CD4-positive, alpha-beta T cell treated with Interleukin-17A for 4 hours (primary cell): ENCODE data around the gene TTC23.

Experiments
- DNase-seq: peaks from one replicate; pipeline ENCODE4 v3.0.0-alpha.2; 2020; ENCODE audit warnings: mixed read lengths

The TTC23 gene

DNA sequence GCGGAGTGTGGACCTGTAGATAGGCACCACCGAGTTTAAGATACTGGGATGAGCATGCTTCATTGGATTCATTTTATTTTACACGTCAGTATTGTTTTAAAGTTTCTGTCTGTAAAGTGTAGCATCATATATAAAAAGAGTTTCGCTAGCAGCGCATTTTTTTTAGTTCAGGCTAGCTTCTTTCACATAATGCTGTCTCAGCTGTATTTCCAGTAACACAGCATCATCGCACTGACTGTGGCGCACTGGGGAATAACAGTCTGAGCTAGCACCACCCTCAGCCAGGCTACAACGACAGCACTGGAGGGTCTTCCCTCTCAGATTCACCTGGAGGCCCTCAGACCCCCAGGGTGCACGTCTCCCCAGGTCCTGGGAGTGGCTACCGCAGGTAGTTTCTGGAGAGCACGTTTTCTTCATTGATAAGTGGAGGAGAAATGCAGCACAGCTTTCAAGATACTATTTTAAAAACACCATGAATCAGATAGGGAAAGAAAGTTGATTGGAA is 115.0 kb downstream of the TTC23 start:
- DNase-seq, result no peak

DNA sequence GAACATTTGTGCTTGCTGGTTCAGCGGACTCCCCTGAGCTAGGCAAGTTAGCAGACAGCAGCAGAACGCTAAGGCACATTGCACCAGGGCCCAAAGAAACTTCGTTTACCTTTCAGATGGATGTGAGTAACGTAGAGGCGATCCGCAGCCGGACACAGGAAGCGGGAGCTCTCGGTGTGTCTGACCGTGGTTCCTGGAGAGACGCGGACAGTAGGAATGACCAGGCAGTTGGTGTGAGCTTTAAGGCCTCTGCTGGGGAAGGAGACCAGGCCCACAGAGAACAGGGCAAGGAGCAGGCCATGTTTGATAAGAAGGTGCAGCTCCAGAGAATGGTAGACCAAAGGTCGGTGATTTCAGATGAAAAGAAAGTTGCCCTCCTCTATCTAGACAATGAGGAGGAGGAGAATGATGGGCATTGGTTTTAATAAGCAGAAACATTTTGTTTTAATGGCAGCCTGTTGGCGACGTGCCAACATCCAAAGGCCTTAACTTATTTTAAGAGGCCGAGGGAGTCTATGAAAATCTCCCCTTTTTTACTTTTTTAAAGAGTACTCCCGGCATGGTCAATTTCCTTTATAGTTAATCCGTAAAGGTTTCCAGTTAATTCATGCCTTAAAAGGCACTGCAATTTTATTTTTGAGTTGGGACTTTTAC is 116.6 kb downstream of the TTC23 start:
- DNase-seq, result no peak

DNA sequence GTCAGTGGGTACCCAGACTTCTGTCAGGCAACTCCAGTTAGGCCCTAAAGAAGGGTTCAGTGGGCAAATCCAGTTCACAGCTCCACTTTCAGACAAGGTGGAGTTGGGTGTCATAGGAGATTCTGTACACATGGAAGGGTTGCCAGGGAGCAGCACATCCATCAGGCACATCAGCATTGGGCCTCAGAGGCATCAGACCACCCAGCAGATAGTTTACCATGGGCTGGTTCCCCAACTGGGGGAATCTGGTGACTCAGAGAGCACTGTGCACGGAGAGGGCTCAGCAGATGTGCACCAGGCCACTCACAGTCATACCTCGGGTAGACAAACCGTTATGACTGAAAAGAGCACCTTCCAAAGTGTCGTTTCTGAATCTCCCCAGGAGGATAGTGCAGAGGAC is 117.3 kb downstream of the TTC23 start:
- DNase-seq, result no peak

DNA sequence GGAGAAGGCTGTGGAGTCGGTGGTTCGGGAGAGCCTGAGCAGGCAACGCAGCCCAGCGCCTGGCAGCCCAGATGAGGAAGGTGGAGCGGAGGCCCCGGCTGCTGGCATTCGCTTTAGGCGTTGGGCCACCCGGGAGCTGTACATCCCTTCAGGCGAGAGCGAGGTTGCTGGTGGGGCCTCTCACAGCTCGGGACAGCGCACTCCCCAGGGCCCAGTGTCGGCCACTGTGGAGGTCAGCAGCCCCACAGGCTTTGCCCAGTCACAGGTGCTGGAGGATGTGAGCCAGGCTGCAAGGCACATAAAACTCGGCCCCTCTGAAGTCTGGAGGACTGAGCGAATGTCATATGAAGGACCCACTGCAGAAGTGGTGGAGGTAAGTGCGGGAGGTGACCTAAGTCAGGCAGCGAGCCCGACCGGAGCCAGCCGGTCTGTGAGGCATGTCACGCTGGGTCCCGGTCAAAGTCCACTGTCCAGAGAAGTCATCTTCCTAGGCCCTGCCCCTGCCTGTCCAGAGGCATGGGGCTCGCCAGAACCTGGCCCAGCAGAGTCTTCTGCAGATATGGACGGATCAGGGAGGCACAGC is 117.8 kb downstream of the TTC23 start:
- no peak for DNase-seq

DNA sequence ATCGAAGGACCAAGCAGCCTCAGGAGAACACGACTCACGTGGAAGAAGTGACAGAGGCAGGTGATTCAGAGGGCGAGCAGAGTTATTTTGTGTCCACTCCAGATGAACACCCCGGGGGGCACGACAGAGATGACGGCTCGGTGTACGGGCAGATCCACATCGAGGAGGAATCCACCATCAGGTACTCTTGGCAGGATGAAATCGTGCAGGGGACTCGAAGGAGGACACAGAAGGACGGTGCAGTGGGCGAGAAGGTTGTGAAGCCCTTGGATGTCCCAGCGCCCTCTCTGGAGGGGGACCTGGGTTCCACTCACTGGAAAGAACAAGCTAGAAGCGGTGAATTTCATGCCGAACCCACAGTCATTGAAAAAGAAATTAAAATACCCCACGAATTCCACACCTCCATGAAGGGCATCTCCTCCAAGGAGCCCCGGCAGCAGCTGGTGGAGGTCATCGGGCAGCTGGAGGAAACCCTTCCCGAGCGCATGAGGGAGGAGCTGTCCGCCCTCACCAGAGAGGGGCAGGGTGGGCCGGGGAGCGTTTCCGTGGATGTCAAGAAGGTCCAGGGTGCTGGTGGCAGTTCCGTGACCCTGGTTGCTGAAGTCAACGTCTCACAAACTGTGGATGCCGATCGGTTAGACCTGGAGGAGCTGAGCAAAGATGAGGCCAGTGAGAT is 118.5 kb downstream of the TTC23 start:
- DNase-seq, result no peak

DNA sequence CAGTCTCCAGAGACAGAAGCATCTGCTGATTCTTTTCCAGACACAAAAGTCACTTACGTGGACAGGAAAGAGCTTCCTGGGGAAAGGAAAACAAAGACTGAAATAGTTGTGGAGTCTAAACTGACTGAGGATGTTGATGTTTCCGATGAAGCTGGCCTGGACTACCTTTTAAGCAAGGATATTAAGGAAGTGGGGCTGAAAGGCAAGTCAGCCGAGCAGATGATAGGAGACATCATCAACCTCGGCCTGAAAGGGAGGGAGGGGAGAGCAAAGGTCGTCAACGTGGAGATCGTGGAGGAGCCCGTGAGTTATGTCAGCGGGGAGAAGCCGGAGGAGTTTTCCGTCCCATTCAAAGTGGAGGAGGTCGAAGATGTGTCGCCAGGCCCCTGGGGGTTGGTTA is 119.1 kb downstream of the TTC23 start:
- no peak for DNase-seq

DNA sequence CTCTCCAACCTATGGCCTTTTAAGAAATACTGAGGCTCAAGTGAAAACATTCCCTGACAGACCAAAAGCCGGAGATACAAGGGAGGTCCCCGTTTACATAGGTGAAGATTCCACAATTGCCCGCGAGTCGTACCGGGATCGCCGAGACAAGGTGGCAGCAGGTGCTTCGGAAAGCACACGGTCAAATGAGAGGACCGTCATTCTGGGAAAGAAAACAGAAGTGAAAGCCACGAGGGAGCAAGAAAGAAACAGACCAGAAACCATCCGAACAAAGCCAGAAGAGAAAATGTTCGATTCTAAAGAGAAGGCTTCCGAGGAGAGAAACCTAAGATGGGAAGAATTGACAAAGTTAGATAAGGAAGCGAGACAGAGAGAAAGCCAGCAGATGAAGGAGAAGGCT is 119.7 kb downstream of the TTC23 start:
- DNase-seq, result no peak

DNA sequence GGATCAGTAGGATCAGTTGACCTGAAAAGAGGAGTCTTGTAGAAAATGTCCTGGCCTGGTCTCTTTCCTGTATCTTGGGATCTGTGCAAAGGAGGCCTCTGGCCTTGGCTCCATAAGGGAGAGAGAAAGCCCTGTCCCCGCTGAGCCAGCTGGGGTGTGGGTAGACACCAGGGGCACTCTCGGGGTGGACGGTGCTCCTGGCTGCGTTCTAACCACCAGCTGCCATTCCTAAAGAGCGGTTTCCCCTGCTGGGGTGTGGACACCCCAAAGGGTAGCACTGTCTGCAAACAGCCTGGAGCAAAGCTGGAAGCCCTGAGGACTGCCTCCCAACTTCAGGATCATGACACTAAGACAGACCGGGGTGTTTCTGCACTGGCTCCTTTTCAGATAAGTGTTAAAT is 121.0 kb downstream of the TTC23 start:
- no peak for DNase-seq

DNA sequence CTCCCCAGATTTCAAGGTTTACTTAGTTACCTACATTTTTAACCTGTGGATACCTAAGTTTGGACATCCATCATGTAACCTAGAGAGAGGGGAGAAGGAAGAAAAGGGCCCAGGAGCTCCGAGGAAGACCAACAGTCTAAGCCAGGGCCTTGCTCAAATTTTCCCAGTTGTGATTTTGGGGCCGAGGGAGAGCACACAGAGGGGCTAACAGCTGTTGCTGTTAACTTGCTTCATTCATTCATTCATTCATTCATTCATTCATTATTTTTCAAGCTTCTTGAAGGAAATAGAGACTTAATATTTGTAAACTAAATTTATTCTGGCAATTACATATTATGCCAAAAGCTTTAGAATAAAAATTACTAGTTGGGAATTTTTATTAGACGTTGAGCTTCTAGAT is 121.6 kb downstream of the TTC23 start:
- no peak for DNase-seq

DNA sequence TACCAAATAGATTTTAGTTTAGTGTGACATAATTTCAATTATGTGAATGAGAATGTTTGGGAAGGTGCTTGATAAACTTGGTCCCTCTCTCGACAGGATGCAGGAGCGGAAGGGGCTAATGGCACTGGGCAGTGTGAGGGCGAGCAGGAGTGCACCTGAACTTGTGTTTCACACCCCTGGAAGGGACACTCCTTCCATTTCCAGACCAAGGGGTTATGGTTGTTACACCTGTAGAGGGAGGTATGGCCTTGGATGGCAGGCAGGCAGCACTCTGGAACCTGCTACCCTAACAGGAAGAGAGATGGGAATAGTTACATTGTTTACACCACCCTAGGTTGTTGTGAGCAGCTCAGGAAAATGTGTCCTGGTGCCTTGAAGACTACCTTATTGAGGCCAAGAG is 122.5 kb downstream of the TTC23 start:
- no peak for DNase-seq

DNA sequence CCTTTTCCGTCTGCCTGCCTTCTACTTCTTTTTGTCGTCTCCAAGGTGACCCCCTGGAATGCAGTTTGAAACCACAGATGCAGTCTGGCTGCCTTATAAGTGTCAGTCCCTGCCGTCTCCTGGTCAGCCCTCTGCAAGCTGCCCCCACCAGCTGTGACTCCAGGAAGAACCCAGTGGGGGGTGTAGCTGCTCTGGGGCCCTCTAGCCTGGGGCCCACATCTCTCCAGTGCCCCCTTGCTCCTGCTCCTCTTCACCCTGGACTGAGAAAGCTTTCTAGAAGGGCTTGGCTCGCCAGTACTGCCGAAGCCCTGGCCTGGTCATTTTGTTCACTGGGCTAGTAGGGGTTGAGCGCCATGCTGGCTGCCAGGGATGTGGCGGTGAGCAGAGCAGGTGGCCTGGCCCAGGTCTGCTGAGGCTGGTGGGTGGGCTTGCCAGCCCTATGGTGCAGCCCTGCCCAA is 123.2 kb downstream of the TTC23 start:
- DNase-seq, result no peak

DNA sequence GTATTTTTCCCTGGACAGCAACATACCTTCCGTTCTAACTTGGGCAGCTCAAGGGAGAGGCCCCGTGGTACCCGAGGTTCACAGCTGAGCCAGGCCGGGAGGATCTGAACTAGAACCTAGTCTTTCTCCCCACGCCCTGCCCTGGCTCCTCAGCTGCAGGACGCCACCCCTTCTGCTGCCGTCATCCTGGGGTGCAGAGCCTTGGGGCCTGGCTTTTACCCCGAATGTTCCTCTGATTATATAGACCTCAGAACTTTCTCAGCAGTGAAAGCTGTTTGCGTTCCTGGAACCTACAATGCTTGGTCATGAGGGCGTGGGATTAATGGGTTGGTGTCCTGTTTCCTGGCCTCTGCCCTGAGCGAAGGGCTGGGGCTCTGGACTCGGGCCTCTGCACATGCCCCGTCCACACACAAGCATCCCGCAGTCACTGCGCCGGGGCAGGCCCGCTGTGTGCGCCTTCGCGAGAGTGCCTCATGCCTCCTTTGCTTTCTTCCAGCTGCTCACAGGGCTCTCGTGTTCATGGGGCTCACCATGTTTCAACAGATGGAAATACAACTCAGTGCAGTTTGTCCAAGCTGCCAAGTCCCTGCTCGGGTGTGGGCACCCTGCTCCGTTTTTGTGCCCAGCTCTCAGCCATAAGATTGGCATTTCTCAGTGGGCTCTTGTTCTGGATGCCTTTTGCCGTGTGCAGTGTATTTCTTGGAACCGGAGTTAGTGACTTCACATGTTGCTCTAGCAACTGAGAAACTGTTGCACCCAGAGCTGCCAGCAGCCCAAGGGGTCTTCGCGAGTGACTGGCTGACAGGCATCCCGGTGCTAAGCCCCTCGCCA is 124.1 kb downstream of the TTC23 start:
- no peak for DNase-seq

DNA sequence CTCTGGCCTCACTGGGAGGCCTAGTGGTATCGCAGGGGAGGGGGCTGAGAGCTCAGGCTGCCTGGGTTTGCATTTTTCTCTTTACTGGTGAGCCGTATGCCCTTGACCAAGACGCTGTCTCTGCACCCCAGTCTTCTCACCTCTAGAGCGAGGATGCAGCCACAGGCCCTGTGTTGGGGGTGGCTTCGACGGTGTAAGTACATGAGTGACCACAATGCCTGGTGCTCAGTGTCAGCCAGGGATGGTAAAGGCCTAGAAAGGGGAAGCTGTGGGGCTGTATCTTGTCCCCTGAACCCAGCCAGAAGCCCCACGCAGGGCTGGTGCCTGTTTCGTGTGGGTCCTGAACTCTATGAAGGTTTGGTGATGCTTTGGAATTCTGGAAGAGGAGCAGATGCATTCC is 124.7 kb downstream of the TTC23 start:
- no peak for DNase-seq

DNA sequence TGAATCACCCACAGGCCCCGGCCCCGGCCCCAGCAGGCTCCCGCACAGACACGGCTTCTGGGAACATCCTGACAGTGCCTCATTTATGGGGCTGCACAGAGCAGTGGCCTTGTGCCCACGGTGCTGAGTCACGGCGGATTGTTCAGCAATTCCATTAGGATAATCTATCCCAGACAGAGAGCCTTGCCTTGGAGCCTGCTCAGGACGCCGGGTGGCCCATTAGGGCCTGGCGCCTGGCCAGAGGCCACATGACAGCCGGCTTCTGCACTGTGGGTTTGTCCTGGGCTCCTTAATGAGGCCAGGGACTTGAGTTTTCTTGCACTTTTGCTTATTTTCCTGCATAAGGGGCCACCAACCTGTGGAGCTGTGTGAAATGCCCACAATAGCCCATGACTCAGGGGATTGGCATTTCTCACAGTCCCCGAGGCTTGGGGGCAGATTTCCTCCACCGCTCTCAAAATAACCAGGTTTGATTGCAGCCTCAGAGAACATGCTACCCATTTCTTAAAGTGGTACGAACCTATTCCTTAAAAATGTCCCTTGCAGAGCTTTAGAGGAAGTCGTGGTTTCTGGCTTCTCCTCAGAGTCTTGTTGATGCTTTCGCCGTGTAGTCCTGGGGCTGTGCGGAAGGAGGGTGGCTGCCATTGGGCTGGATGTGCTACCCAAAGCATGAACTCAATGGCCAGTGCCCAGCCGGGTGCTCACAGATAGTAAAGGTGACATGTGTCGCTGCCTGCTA is 125.5 kb downstream of the TTC23 start:
- DNase-seq, result no peak

DNA sequence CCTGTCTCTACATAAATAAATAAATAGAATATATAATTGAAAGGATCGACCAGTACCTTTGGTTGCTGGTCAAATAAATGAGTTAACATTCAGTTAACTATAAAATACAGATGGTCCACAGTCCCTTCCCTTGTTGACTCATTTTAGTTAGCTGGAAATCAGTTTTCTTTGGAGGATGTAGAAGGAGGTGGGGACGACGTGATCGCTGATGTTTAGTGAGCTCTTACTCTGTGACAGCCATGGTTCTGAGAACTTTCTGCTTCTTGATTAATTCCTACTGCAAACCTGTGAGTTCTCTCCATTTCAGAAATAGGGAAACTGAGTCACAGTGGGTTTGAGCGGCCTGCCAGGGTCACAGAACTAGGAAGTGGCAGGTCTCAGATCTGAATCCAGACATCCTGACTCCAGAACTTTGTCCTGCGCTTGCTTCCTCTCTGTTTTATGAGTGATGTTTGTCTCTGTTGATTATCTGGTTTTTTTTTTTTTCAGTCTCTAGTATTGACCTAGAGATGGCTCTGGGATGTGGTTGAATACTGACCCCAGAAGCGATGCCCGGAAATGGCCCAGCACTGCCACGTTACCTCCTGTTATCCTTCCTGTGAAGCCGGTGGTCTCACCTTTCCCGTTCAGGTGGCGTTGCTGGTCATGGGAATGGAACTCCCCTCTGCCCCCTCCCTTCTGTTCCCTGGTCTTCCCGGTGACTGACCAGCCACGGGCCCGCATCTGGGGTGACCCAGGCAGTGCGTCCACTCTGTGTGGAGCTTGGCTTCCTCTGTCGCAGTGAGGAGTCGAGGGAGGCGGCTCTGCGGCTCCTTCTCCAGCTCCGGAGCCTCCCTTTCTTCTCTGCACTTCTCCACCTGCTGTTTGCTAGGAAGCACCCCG is 126.3 kb downstream of the TTC23 start:
- no peak for DNase-seq

DNA sequence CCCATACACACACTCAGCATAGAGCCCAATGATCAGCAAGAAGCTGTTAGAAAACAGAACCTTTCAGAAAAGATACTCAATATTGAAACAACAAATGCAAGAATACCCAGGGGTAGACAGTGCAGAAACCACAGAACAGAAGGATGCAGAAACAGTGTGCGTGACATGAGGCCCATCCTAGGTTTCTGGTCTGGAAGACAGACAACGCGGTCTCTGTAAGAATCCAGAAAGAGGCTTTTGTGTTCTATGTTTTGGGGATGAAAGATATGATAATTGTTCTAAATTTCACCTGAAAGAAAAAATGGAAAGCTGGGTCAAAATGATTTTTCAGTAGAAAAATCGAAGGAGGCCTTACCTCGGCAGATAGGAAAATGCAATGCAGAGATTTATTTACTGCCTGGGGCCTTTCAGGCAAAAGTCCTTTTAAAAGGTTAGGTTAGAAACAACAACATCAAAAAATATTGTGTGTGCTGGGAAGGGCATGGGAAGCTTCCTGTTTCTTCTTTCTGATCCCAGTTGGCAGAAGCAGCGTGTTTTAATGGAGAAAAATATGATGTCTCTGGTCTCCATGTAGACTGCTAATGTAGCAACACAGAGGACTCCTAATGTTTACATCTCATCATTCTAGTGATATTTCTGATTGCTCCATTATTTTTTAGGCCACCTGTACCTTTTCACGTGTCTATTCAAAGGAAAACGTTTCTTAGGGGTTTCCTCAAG is 127.5 kb downstream of the TTC23 start:
- DNase-seq, result no peak

DNA sequence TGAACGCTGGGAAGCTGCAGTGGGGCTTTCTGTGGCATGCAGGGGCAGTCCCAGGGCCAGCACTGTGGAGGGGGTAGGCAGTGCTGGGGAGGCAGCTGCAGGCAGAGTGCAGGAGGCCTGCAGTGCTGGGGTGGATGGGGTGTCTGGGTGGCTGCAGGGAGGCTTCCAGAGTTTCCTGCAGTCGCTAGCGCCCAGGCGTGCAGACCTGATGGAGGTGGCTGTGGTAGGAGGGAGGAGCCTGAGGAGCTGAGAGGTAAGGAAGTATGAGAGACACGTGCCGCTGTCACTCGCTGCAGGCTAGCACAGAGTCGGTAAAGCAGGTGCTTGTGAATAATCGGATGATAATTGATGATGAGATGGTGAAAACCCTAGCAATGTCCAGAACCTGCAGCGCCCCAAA is 128.2 kb downstream of the TTC23 start:
- no peak for DNase-seq

DNA sequence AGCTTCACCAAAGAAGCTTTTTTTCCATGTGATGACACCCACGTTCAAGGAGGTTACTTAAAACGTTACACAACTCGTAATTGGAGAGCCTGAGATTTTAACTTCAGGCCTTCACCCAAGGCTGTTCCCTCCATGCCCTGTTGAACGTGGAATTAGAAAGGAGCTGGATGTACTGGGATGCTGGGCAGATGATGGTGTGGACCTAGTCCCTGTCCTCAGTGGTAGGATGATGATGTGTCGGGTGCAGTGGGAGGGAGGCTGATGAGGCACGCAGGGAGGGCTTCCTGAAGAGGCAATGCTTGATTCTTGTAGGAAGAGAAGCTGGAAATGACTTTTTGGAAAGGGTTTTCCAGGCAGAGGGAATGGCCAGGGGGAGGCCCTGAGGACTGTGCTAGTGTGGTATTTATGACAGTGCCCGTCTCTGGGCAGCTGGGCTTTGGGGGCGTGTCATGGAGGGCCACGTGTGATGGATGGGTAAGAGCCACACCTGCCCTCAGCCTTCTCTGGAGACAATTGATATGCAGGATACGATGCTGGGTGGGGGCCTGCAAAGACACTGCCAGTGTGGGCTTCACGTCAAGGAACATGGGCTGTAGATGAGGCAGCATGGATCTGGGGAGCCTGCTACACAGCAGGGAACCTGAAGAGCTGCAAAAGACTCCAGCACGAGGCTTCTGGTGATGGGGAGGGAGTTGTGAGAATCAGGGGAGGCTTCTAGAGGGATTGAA is 129.2 kb downstream of the TTC23 start:
- no peak for DNase-seq

DNA sequence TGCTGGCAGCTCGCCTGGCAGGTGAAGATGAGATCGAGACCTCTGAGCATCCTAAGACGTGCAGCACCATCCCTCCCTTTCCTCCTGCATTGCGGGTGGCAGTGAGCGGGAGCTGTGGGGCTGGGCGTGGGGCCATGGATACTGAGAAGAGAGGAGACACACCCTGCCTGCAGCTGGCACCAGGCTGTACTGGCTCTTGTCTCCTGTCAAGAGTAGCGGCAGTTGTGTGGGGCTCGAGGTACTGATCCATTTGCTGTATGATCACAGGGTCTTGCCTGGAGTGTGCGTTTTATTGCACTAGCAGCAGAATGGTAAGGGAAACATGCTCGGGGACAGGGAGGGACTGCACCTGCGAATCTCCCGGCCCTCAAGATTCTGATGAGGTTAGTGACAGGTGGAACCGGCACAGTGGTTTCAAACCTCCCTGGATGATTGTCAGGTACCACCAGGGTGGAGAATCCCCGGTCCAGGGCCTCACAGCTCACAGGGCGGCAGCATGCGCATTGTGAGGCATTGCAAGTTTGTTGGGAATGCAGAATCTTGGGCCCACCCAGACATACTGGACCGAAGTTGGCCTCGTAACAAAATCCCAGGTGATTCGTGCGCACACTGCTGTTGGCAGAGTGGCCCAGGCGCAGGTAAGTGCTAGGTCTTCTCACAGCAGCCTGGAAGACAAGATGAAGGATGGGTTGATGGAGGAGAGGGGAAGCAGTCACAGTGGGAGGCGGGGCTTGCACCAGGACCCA is 130.4 kb downstream of the TTC23 start:
- DNase-seq, result no peak

DNA sequence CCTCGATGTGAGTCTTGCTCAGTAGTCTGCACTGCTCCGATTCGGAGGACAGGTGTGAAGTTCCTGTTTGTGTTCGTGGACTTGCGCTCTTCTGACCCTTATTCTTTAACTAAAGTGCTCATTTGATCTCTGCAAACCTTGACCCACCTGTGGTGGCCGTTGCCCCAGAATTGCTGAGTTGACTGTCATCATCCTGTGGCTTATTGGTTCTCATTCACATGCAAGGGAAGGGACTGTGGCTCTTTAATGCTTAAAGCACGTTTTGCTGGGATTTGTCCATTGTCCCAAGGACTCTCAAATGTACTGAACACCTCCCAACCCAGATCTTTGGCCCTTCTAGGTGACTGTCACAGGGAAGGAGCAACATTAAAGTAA is 131.1 kb downstream of the TTC23 start:
- no peak for DNase-seq
